T-helper 17 cell (primary cell): ENCODE measurements around the gene RFC4. TPM values are rescaled to one million over a fixed set of nuclear protein-coding genes. Genes with fewer than 3 reads are reported as not detected.
"Not testable (repeated sequence)": the region's sequence is repeated elsewhere in the genome, so short reads cannot be mapped to it uniquely, and the experiment has no call there.

Source experiments
- ATAC-seq: fragments of 150-1000 bp; cut with Tn5 transposase; 2 replicates; pipeline ENCODE4 v1.10.0; 2021; ENCODE audit warnings: mild to moderate bottlenecking, moderate library complexity
- DNase-seq, 3 donors: peaks; one replicate each; pipeline versions ENCODE4 v3.0.0 to v3.0.0-alpha.2; 2020 to 2021
- H3K9me3 ChIP-seq: one replicate; pipeline ENCODE4 v1.7.0; 2013; ENCODE audit warnings: low read length, mild to moderate bottlenecking; ENCODE audit not compliant: control insufficient read depth, poor library complexity, severe bottlenecking
- H3K27ac Mint-ChIP-seq: one replicate; pipeline ENCODE4 v1.8.0; 2022; ENCODE audit warnings: mild to moderate bottlenecking, moderate library complexity, mixed read lengths
- H3K27me3 Mint-ChIP-seq: one replicate; pipeline ENCODE4 v1.8.0; 2022; ENCODE audit warnings: mixed read lengths
- H3K36me3 Mint-ChIP-seq: one replicate; pipeline ENCODE4 v1.8.0; 2022; ENCODE audit warnings: low read depth, mixed read lengths
- H3K4me1 Mint-ChIP-seq: one replicate; pipeline ENCODE4 v1.8.0; 2022; ENCODE audit warnings: mild to moderate bottlenecking, mixed read lengths
- H3K4me3 Mint-ChIP-seq: one replicate; pipeline ENCODE4 v1.8.0; 2022; ENCODE audit warnings: mild to moderate bottlenecking, moderate library complexity, mixed read lengths
- total RNA-seq, 4 donors: library from RNA in 2 of 4; stranded (reverse) in 2 of 4; gene quantifications; one replicate each; pipeline ENCODE4 v1.2.3 and lab custom pipeline; 2022 to 2026

RFC4 gene
- total RNA-seq, 2 donors from 2014 or later = 11.6 to 14.5 TPM

GRCh38 chr3:186839874-186840641, 33.8 kb upstream of the RFC4 start:
- no peaks in the 10 kb centered on the region for H3K9me3 ChIP-seq
- peaks cover 2% of the 10 kb centered on the region for H3K4me1 Mint-ChIP-seq
- no peak overlapping the region for H3K4me3 Mint-ChIP-seq
- H3K36me3 Mint-ChIP-seq = peaks cover 4% of the 10 kb centered on the region
- peaks cover 28% of the 10 kb centered on the region for H3K27me3 Mint-ChIP-seq
- H3K27ac Mint-ChIP-seq = no peak overlapping the region
- no peak for ATAC-seq
- DNase-seq = no peak

GRCh38 chr3:186832276-186832675, 26.0 kb upstream of the RFC4 start:
- peaks cover 4% of the 10 kb centered on the region for H3K4me1 Mint-ChIP-seq
- H3K4me3 Mint-ChIP-seq = no peak overlapping the region
- DNase-seq (no peak), ATAC-seq (no peak)
- no peaks in the 10 kb centered on the region for H3K36me3 Mint-ChIP-seq
- no peak overlapping the region for H3K27ac Mint-ChIP-seq
- H3K27me3 Mint-ChIP-seq = peaks cover 34% of the 10 kb centered on the region
- H3K9me3 ChIP-seq = no peaks in the 10 kb centered on the region

GRCh38 chr3:186831798-186832197, 25.5 kb upstream of the RFC4 start:
- no peak overlapping the region for H3K4me3 Mint-ChIP-seq

GRCh38 chr3:186828340-186828739, 22.1 kb upstream of the RFC4 start:
- Mint-ChIP-seq H3K36me3 (no peaks in the 10 kb centered on the region), H3K27ac (no peak overlapping the region), H3K4me1 (peaks cover 18% of the 10 kb centered on the region), H3K4me3 (no peak overlapping the region), H3K27me3 (peaks cover 51% of the 10 kb centered on the region)
- no peak for ATAC-seq
- no peak for DNase-seq
- H3K9me3 ChIP-seq = no peaks in the 10 kb centered on the region

More at GRCh38 chr3:186831798-186832197, 25.5 kb upstream of the RFC4 start:
- Mint-ChIP-seq H3K4me1 (peaks cover 4% of the 10 kb centered on the region), H3K27ac (no peak overlapping the region), H3K36me3 (no peaks in the 10 kb centered on the region), H3K27me3 (peaks cover 34% of the 10 kb centered on the region)
- H3K9me3 ChIP-seq = no peaks in the 10 kb centered on the region
- no peak for DNase-seq
- ATAC-seq = no peak

GRCh38 chr3:186826976-186827857, 20.9 kb upstream of the RFC4 start:
- Mint-ChIP-seq H3K27ac (no peak overlapping the region), H3K4me1 (peaks cover 18% of the 10 kb centered on the region), H3K4me3 (peak overlapping the region; percentile 83), H3K27me3 (peaks cover 47% of the 10 kb centered on the region), H3K36me3 (no peaks in the 10 kb centered on the region)
- peak; percentile 82 to 89 (median 86) for DNase-seq
- no peaks in the 10 kb centered on the region for H3K9me3 ChIP-seq
- peak; percentile 95 for ATAC-seq

GRCh38 chr3:186826410-186826975, 20.2 kb upstream of the RFC4 start:
- H3K27me3 Mint-ChIP-seq = peaks cover 39% of the 10 kb centered on the region
- H3K36me3 Mint-ChIP-seq = no peaks in the 10 kb centered on the region
- ATAC-seq (no peak), DNase-seq (no peak)
- no peaks in the 10 kb centered on the region for H3K9me3 ChIP-seq
- H3K4me3 Mint-ChIP-seq = peak overlapping the region; percentile 83
- H3K4me1 Mint-ChIP-seq = peaks cover 18% of the 10 kb centered on the region
- H3K27ac Mint-ChIP-seq = peak overlapping the region; percentile 43

- Mint-ChIP-seq H3K4me3 (peak overlapping the region; percentile 83), H3K27ac (peak overlapping the region; percentile 43), H3K27me3 (peaks cover 34% of the 10 kb centered on the region), H3K4me1 (peaks cover 18% of the 10 kb centered on the region), H3K36me3 (no peaks in the 10 kb centered on the region)
- no peaks in the 10 kb centered on the region for H3K9me3 ChIP-seq
- ATAC-seq (no peak), DNase-seq (no peak)
These were observed 19.7 kb upstream of the RFC4 start for GRCh38 chr3:186825872-186826409.

GRCh38 chr3:186825294-186825821, 19.1 kb upstream of the RFC4 start:
- peaks cover 28% of the 10 kb centered on the region for H3K27me3 Mint-ChIP-seq
- H3K27ac Mint-ChIP-seq = no peak overlapping the region
- no peaks in the 10 kb centered on the region for H3K36me3 Mint-ChIP-seq
- DNase-seq (no peak), ATAC-seq (peak; percentile 30)
- H3K4me3 Mint-ChIP-seq = peak overlapping the region; percentile 83
- H3K4me1 Mint-ChIP-seq = peaks cover 18% of the 10 kb centered on the region
- H3K9me3 ChIP-seq = no peaks in the 10 kb centered on the region

GRCh38 chr3:186824430-186825139, 18.3 kb upstream of the RFC4 start:
- no peaks in the 10 kb centered on the region for H3K9me3 ChIP-seq
- no peak for DNase-seq
- peaks cover 20% of the 10 kb centered on the region for H3K27me3 Mint-ChIP-seq
- ATAC-seq = no peak
- no peaks in the 10 kb centered on the region for H3K36me3 Mint-ChIP-seq
- H3K4me3 Mint-ChIP-seq = no peak overlapping the region
- H3K4me1 Mint-ChIP-seq = peaks cover 17% of the 10 kb centered on the region
- no peak overlapping the region for H3K27ac Mint-ChIP-seq

- Mint-ChIP-seq H3K36me3 (no peaks in the 10 kb centered on the region), H3K27me3 (peaks cover 17% of the 10 kb centered on the region), H3K27ac (no peak overlapping the region), H3K4me1 (peaks cover 16% of the 10 kb centered on the region), H3K4me3 (no peak overlapping the region)
- ATAC-seq (no peak), DNase-seq (no peak)
- no peaks in the 10 kb centered on the region for H3K9me3 ChIP-seq
These were observed 17.1 kb upstream of the RFC4 start for GRCh38 chr3:186823386-186823785.

GRCh38 chr3:186822388-186822759, 16.1 kb upstream of the RFC4 start:
- not testable (repeated sequence) for H3K4me3 Mint-ChIP-seq, DNase-seq, H3K9me3 ChIP-seq, ATAC-seq, H3K36me3 Mint-ChIP-seq, H3K27ac Mint-ChIP-seq
- Mint-ChIP-seq H3K4me1 (peaks cover 16% of the 10 kb centered on the region), H3K27me3 (peaks cover 17% of the 10 kb centered on the region)
